Gastroesophageal sphincter (tissue), 4 donors: ENCODE results near the gene ZCCHC14. TPM values are rescaled to one million over a fixed set of nuclear protein-coding genes. Genes with fewer than 3 reads are reported as not detected.
A peak's percentile ranks its signal among the peaks of the same experiment; 100 is the strongest.

ENCODE experiments used
- ATAC-seq: fragments of 150-250 bp; one replicate; pipeline ENCODE4 v1.9.1; 2016; ENCODE audit warnings: mild to moderate bottlenecking, moderate library complexity
- H3K27ac ChIP-seq, 4 donors: fragments of 200-600 bp; sonication (generic) in 3 of 4; 1 replicate in 3 of 4; 2 replicates in 1 of 4; pipeline ENCODE4 v1.5.1; 2016 to 2019
- H3K27me3 ChIP-seq: fragments of 200-600 bp; sonication (generic); one replicate; pipeline ENCODE4 v1.5.1; 2019
- H3K36me3 ChIP-seq, 2 donors: fragments of 200-600 bp; sonication (generic); one replicate each; pipeline ENCODE4 v1.5.1; 2019; ENCODE audit warnings: control low read depth in 1 of 2
- H3K4me1 ChIP-seq, 3 donors: fragments of 200-600 bp; sonication (generic); 1 replicate in 2 of 3; 2 replicates in 1 of 3; pipeline ENCODE4 v1.5.1; 2016 to 2019; ENCODE audit warnings: control low read depth in 2 of 3
- H3K4me3 ChIP-seq, 2 donors: fragments of 200-600 bp; sonication (generic); one replicate each; pipeline ENCODE4 v1.5.1; 2019; ENCODE audit warnings: mild to moderate bottlenecking in 1 of 2, moderate library complexity in 1 of 2
- H3K9me3 ChIP-seq, 3 donors: fragments of 200-600 bp; sonication (generic); one replicate each; pipeline ENCODE4 v1.5.1; 2017 to 2019; ENCODE audit warnings: control low read depth in 2 of 3
- EP300 ChIP-seq: sonication (generic); formaldehyde crosslinking; IDR thresholded peaks from one replicate; pipeline ENCODE4 v1.6.1; 2017; ENCODE audit warnings: antibody characterized with exemption, mild to moderate bottlenecking
- POLR2A ChIP-seq, 2 donors: fragments of 450-650 bp; IDR thresholded peaks; one replicate each; pipeline ENCODE4 v1.6.1; 2017; ENCODE audit warnings: antibody characterized with exemption in 2 of 2, mild to moderate bottlenecking in 2 of 2, moderate library complexity in 1 of 2
- POLR2AphosphoS5 ChIP-seq: sonication (generic); formaldehyde crosslinking; IDR thresholded peaks from one replicate; pipeline ENCODE4 v1.6.1; 2017; ENCODE audit warnings: antibody characterized with exemption
- WGBS, 2 donors: methylation state at CpG; one replicate each; pipeline ENCODE4 v1.1.5; 2018; ENCODE audit warnings: low coverage in 1 of 2; 5-methylcytosine and 5-hydroxymethylcytosine counted together
- total RNA-seq, 4 donors: library from RNA; depleted of rRNA; stranded (reverse); fragments of >200 nt; gene quantifications; one replicate each; pipeline ENCODE4 v1.1.0, GENCODE V29; 2016
- TF ChIP-seq, protein P1 (sequence below), 4 experiments: fragments of 200-600 bp in 2 of 4; fragments of 450-650 bp in 2 of 4; sonication (generic) in 1 of 4; IDR thresholded peaks; one replicate each; pipeline ENCODE4 v1.5.1; 2017 to 2019; ENCODE audit warnings: antibody characterized with exemption in 4 of 4, mild to moderate bottlenecking in 2 of 4, moderate library complexity in 2 of 4

Gene ZCCHC14
- total RNA-seq, 4 donors from 2014 or later: 15.5 to 24.9 (median 19.9) TPM

- H3K4me3 ChIP-seq: no peak overlapping the region
- no peaks in the 10 kb centered on the region for H3K27me3 ChIP-seq
- peaks cover 0 to 16% of the 10 kb centered on the region in 2 donors for H3K36me3 ChIP-seq
- 68 to 84% methylated on average over 3 to 6 of the region's 16 CpGs for WGBS, 2 donors
- ATAC-seq: no peak
- no peaks in the 10 kb centered on the region for H3K9me3 ChIP-seq
- peak overlapping the region in 2 of 4 donors; percentile 23 to 50 for H3K27ac ChIP-seq
- no peak for TF ChIP-seq POLR2A (IDR thresholded peaks at IDR 0.05)
- no peak for TF ChIP-seq POLR2AphosphoS5
- TF ChIP-seq, protein P1, sequence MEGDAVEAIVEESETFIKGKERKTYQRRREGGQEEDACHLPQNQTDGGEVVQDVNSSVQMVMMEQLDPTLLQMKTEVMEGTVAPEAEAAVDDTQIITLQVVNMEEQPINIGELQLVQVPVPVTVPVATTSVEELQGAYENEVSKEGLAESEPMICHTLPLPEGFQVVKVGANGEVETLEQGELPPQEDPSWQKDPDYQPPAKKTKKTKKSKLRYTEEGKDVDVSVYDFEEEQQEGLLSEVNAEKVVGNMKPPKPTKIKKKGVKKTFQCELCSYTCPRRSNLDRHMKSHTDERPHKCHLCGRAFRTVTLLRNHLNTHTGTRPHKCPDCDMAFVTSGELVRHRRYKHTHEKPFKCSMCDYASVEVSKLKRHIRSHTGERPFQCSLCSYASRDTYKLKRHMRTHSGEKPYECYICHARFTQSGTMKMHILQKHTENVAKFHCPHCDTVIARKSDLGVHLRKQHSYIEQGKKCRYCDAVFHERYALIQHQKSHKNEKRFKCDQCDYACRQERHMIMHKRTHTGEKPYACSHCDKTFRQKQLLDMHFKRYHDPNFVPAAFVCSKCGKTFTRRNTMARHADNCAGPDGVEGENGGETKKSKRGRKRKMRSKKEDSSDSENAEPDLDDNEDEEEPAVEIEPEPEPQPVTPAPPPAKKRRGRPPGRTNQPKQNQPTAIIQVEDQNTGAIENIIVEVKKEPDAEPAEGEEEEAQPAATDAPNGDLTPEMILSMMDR (IDR thresholded peaks at IDR 0.05): no peak
- TF ChIP-seq EP300: no peak
- peaks cover 0 to 87% (median 21%) of the 10 kb centered on the region in 3 donors for H3K4me1 ChIP-seq
Measured at GRCh38 chr16:87369796-87370719, 122.8 kb downstream of the ZCCHC14 start.

DNA sequence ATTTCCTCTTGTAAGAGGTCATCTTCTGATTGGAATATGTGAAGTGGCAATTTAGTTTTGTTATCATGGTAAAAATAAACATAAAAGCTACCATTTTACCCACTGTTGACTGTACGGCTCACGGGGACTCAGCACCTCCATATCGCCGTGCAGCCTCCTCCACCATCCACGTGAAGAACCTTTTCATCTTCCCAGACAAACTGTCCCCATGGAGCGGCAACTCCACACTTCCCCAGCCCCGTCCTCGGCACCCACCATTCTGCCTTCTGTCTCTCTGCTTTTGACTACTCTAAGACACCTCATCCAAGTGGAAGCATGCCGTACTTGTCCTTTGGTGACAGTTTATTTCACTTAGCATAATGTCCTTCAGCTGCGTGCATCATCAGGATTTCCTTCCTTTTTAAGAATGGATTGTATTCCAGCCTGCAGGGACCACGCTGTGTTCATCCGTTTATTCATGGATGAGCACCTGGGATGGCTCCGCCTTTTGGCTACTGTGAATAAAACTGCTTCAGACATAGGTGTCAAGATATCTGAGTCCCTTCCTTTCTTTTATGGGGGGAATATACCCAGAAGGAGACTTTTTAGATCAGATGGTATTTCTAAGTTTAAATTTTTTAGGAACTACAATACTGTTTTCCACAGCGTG is 123.6 kb downstream of the ZCCHC14 start:
- no peaks in the 10 kb centered on the region for H3K9me3 ChIP-seq
- peaks cover 0 to 87% (median 19%) of the 10 kb centered on the region in 3 donors for H3K4me1 ChIP-seq
- H3K36me3 ChIP-seq: peaks cover 0 to 16% of the 10 kb centered on the region in 2 donors
- TF ChIP-seq, protein P1 (IDR thresholded peaks at IDR 0.05): no peak
- no peak for TF ChIP-seq POLR2AphosphoS5
- TF ChIP-seq POLR2A (IDR thresholded peaks at IDR 0.05): no peak
- TF ChIP-seq EP300: no peak
- H3K27ac ChIP-seq: peak overlapping the region in 1 of 4 donors; percentile 35
- no peak for ATAC-seq
- WGBS, 2 donors: 83 to 89% methylated on average over 13 to 14 of the region's 14 CpGs
- no peaks in the 10 kb centered on the region for H3K27me3 ChIP-seq
- H3K4me3 ChIP-seq: no peak overlapping the region

DNA sequence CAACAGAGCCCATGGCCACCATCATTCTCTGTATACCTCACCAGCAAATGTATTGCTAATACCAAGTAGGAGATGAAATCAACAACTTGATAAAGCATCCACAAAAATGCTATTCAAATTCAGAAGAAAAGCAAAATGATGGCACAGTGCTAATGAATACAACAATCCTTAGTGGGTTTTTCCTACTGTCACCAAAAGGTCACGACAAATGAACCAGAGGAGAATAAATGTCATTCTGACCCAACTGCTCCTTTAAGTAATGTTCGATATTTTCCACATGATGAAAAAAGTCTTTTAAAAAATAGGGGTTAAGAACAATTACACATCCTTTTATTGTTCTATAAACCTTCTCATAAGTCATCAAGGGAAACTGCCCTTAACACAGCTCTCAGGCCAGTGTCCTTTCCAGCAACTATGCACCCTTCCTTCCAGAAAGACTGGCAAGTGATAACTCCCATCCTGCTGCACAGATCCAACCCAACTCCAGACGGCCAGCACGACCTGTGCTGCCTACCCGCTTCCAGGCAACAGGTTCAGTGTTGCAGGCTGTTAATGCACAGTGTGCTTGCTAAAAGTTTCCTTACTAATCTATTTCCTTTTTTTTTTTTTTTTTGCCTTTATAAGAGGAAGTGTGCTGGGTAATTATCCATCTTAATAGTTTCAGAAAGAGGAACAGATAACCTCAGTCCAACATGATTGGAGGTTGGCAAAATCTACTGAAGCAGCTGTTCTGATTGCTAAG is 124.6 kb downstream of the ZCCHC14 start:
- Histone ChIP-seq H3K36me3 (peaks cover 0 to 16% of the 10 kb centered on the region in 2 donors), H3K27me3 (no peaks in the 10 kb centered on the region), H3K27ac (peak overlapping the region in 1 of 4 donors; percentile 35), H3K4me3 (no peak overlapping the region), H3K9me3 (no peaks in the 10 kb centered on the region), H3K4me1 (peaks cover 0 to 88% (median 23%) of the 10 kb centered on the region in 3 donors)
- ATAC-seq: peak; percentile 29
- WGBS, 2 donors: 50 to 63% methylated on average over 3 to 5 of the region's 5 CpGs
- peak; percentile 9 for TF ChIP-seq POLR2AphosphoS5
- TF ChIP-seq, protein P1 (IDR thresholded peaks at IDR 0.05): no peak

DNA sequence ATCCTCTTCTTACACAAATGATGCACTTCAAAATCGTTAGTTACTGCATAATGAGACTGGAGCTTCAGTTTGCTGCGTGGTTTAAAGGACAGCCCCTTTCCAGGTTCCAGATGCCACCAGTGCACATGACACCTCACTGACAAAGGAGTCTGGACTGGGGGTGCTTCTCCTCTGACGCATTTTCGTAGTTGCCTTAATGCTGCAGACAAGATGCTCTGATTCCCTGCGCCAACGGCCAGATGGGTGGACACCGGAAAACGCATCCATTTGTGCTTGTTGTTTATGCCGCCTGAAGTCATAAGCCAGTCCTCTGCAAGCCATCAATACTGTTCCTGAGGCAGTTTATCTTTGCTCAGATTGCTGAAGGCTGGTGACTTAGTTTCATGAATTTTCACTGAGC is 125.3 kb downstream of the ZCCHC14 start:
- ATAC-seq: no peak
- H3K36me3 ChIP-seq: peaks cover 0 to 20% of the 10 kb centered on the region in 2 donors
- H3K4me1 ChIP-seq: peaks cover 0 to 89% (median 26%) of the 10 kb centered on the region in 3 donors
- H3K4me3 ChIP-seq: no peak overlapping the region
- H3K9me3 ChIP-seq: no peaks in the 10 kb centered on the region
- H3K27me3 ChIP-seq: no peaks in the 10 kb centered on the region
- H3K27ac ChIP-seq: peak overlapping the region in 1 of 4 donors; percentile 27
- TF ChIP-seq POLR2A (IDR thresholded peaks at IDR 0.05) (no peak), EP300 (no peak), POLR2AphosphoS5 (no peak)
- TF ChIP-seq, protein P1 (IDR thresholded peaks at IDR 0.05): no peak
- WGBS, 2 donors: 65% methylated on average over 9 of the region's 9 CpGs; no CpG with 5 or more reads in 1 of the 2 donors
